Stimulated activated naive CD8-positive, alpha-beta T cell treated with anti-CD3 and anti-CD28 coated beads, Interleukin-15, Interleukin-2, amounts not matched to agents 100 ng/mL and 50 ng/mL, for 24 hours (primary cell): ENCODE measurements around the gene RXRA.

Experiments
- H3K27ac Mint-ChIP-seq: one replicate; pipeline ENCODE4 v1.8.0; 2021; ENCODE audit warnings: mild to moderate bottlenecking, mixed read lengths
- H3K27me3 Mint-ChIP-seq: one replicate; pipeline ENCODE4 v1.8.0; 2021; ENCODE audit warnings: mixed read lengths
- H3K36me3 Mint-ChIP-seq: one replicate; pipeline ENCODE4 v1.8.0; 2021; ENCODE audit warnings: low read depth, mixed read lengths
- H3K4me1 Mint-ChIP-seq: one replicate; pipeline ENCODE4 v1.8.0; 2021; ENCODE audit warnings: low read depth, mixed read lengths
- H3K4me3 Mint-ChIP-seq: one replicate; pipeline ENCODE4 v1.8.0; 2021; ENCODE audit warnings: mild to moderate bottlenecking, mixed read lengths
- H3K9me3 Mint-ChIP-seq: one replicate; pipeline ENCODE4 v1.8.0; 2021; ENCODE audit warnings: mixed read lengths

The RXRA gene

GRCh38 chr9:134333234-134333873 is 7.1 kb downstream of the RXRA start:
- no peaks in the 10 kb centered on the region for H3K27me3 Mint-ChIP-seq
- no peaks in the 10 kb centered on the region for H3K36me3 Mint-ChIP-seq
- no peaks in the 10 kb centered on the region for H3K9me3 Mint-ChIP-seq
- H3K27ac Mint-ChIP-seq, result no peak overlapping the region
- no peaks in the 10 kb centered on the region for H3K4me1 Mint-ChIP-seq
- H3K4me3 Mint-ChIP-seq, result no peak overlapping the region

- Mint-ChIP-seq H3K9me3 (no peaks in the 10 kb centered on the region), H3K4me1 (no peaks in the 10 kb centered on the region), H3K27ac (no peak overlapping the region), H3K4me3 (no peak overlapping the region), H3K36me3 (no peaks in the 10 kb centered on the region), H3K27me3 (no peaks in the 10 kb centered on the region)
Observed at GRCh38 chr9:134333874-134334581, 7.8 kb downstream of the RXRA start.

GRCh38 chr9:134335061-134335460 is 8.8 kb downstream of the RXRA start:
- Mint-ChIP-seq H3K4me3 (no peak overlapping the region), H3K27me3 (no peaks in the 10 kb centered on the region), H3K27ac (no peak overlapping the region), H3K9me3 (no peaks in the 10 kb centered on the region), H3K36me3 (no peaks in the 10 kb centered on the region), H3K4me1 (no peaks in the 10 kb centered on the region)

- H3K27ac Mint-ChIP-seq, result no peak overlapping the region
- no peak overlapping the region for H3K4me3 Mint-ChIP-seq
- no peaks in the 10 kb centered on the region for H3K4me1 Mint-ChIP-seq
- H3K27me3 Mint-ChIP-seq, result no peaks in the 10 kb centered on the region
- no peaks in the 10 kb centered on the region for H3K36me3 Mint-ChIP-seq
- no peaks in the 10 kb centered on the region for H3K9me3 Mint-ChIP-seq
Observed at GRCh38 chr9:134335486-134336220, 9.4 kb downstream of the RXRA start.

GRCh38 chr9:134336228-134336627 is 10.0 kb downstream of the RXRA start:
- H3K27me3 Mint-ChIP-seq, result no peaks in the 10 kb centered on the region
- H3K9me3 Mint-ChIP-seq, result no peaks in the 10 kb centered on the region
- no peaks in the 10 kb centered on the region for H3K4me1 Mint-ChIP-seq
- no peak overlapping the region for H3K4me3 Mint-ChIP-seq
- no peaks in the 10 kb centered on the region for H3K36me3 Mint-ChIP-seq
- no peak overlapping the region for H3K27ac Mint-ChIP-seq

- Mint-ChIP-seq H3K36me3 (no peaks in the 10 kb centered on the region), H3K27me3 (no peaks in the 10 kb centered on the region), H3K27ac (no peak overlapping the region), H3K4me1 (no peaks in the 10 kb centered on the region), H3K9me3 (no peaks in the 10 kb centered on the region), H3K4me3 (no peak overlapping the region)
Observed at GRCh38 chr9:134336924-134337323, 10.7 kb downstream of the RXRA start.

GRCh38 chr9:134337469-134337868 is 11.2 kb downstream of the RXRA start:
- no peak overlapping the region for H3K27ac Mint-ChIP-seq
- H3K9me3 Mint-ChIP-seq, result no peaks in the 10 kb centered on the region
- no peaks in the 10 kb centered on the region for H3K4me1 Mint-ChIP-seq
- no peaks in the 10 kb centered on the region for H3K27me3 Mint-ChIP-seq
- no peaks in the 10 kb centered on the region for H3K36me3 Mint-ChIP-seq
- H3K4me3 Mint-ChIP-seq, result no peak overlapping the region

GRCh38 chr9:134338394-134339182 is 12.3 kb downstream of the RXRA start:
- H3K4me1 Mint-ChIP-seq, result peaks cover 8% of the 10 kb centered on the region
- H3K27ac Mint-ChIP-seq, result no peak overlapping the region
- H3K9me3 Mint-ChIP-seq, result no peaks in the 10 kb centered on the region
- H3K4me3 Mint-ChIP-seq, result no peak overlapping the region
- H3K36me3 Mint-ChIP-seq, result no peaks in the 10 kb centered on the region
- H3K27me3 Mint-ChIP-seq, result no peaks in the 10 kb centered on the region

- Mint-ChIP-seq H3K4me3 (no peak overlapping the region), H3K27ac (no peak overlapping the region), H3K9me3 (no peaks in the 10 kb centered on the region), H3K36me3 (no peaks in the 10 kb centered on the region), H3K27me3 (no peaks in the 10 kb centered on the region), H3K4me1 (peaks cover 13% of the 10 kb centered on the region)
Observed at GRCh38 chr9:134339183-134339806, 13.0 kb downstream of the RXRA start.

- Mint-ChIP-seq H3K9me3 (no peaks in the 10 kb centered on the region), H3K4me3 (no peak overlapping the region), H3K36me3 (no peaks in the 10 kb centered on the region), H3K27ac (no peak overlapping the region), H3K4me1 (peaks cover 19% of the 10 kb centered on the region), H3K27me3 (no peaks in the 10 kb centered on the region)
Observed at GRCh38 chr9:134340475-134341160, 14.4 kb downstream of the RXRA start.

- no peak overlapping the region for H3K27ac Mint-ChIP-seq
- no peaks in the 10 kb centered on the region for H3K27me3 Mint-ChIP-seq
- no peaks in the 10 kb centered on the region for H3K9me3 Mint-ChIP-seq
Observed at GRCh38 chr9:134341306-134341705, 15.1 kb downstream of the RXRA start.

GRCh38 chr9:134341929-134342745 is 15.9 kb downstream of the RXRA start:
- Mint-ChIP-seq H3K27me3 (no peaks in the 10 kb centered on the region), H3K27ac (no peak overlapping the region), H3K36me3 (no peaks in the 10 kb centered on the region), H3K4me3 (no peak overlapping the region), H3K4me1 (peaks cover 19% of the 10 kb centered on the region), H3K9me3 (no peaks in the 10 kb centered on the region)

More at GRCh38 chr9:134341306-134341705, 15.1 kb downstream of the RXRA start:
- H3K4me1 Mint-ChIP-seq, result peaks cover 19% of the 10 kb centered on the region
- H3K36me3 Mint-ChIP-seq, result no peaks in the 10 kb centered on the region
- H3K4me3 Mint-ChIP-seq, result no peak overlapping the region

GRCh38 chr9:134342746-134343115 is 16.5 kb downstream of the RXRA start:
- Mint-ChIP-seq H3K4me3 (no peak overlapping the region), H3K27ac (no peak overlapping the region), H3K36me3 (no peaks in the 10 kb centered on the region), H3K27me3 (no peaks in the 10 kb centered on the region), H3K4me1 (peaks cover 19% of the 10 kb centered on the region), H3K9me3 (no peaks in the 10 kb centered on the region)
